Mesendoderm (in vitro differentiated cells): ENCODE data around the gene MATR3.

Experiments
- DNase-seq: peaks from one replicate; pipeline ENCODE4 v3.0.0; 2013
- H2AK5ac ChIP-seq: 2 replicates; pipeline ENCODE4 v1.6.1; 2013; ENCODE audit warnings: low read length, inconsistent platforms
- H2BK120ac ChIP-seq: 2 replicates; pipeline ENCODE4 v1.6.1; 2013; ENCODE audit warnings: low read depth, mild to moderate bottlenecking, low read length, moderate library complexity, mixed read lengths
- H2BK15ac ChIP-seq: replicated peaks from 2 replicates; pipeline ENCODE4 v1.6.1; 2013; ENCODE audit warnings: low read depth, mild to moderate bottlenecking, moderate library complexity
- H2BK5ac ChIP-seq: 2 replicates; pipeline ENCODE4 v1.6.1; 2013; ENCODE audit warnings: low read length, inconsistent platforms
- H3K18ac ChIP-seq: 2 replicates; pipeline ENCODE4 v1.6.1; 2013; ENCODE audit warnings: mild to moderate bottlenecking, low read length, mixed read lengths
- H3K23ac ChIP-seq: one replicate; pipeline ENCODE4 v1.6.1; 2013; ENCODE audit warnings: low read length
- H3K27ac ChIP-seq: 2 replicates; pipeline ENCODE4 v1.5.1; 2013; ENCODE audit warnings: low read depth, mild to moderate bottlenecking, inconsistent platforms, low read length, moderate library complexity
- H3K27me3 ChIP-seq: 2 replicates; pipeline ENCODE4 v1.6.1; 2013; ENCODE audit warnings: low read length, control low read depth, mild to moderate bottlenecking, inconsistent platforms; ENCODE audit not compliant: insufficient read depth, poor library complexity
- H3K36me3 ChIP-seq: 2 replicates; pipeline ENCODE4 v1.6.1; 2013; ENCODE audit warnings: low read length, inconsistent platforms; ENCODE audit not compliant: control insufficient read depth, insufficient read depth
- H3K4ac ChIP-seq: one replicate; pipeline ENCODE4 v1.6.1; 2013; ENCODE audit warnings: low read depth, mild to moderate bottlenecking, low read length, moderate library complexity
- H3K4me1 ChIP-seq: 2 replicates; pipeline ENCODE4 v1.6.1; 2013; ENCODE audit warnings: low read depth, low read length, inconsistent platforms; ENCODE audit not compliant: control insufficient read depth
- H3K4me2 ChIP-seq: 2 replicates; pipeline ENCODE4 v1.6.1; 2013; ENCODE audit warnings: low read length
- H3K4me3 ChIP-seq: 2 replicates; pipeline ENCODE4 v1.5.1; 2013; ENCODE audit warnings: mild to moderate bottlenecking, low read length
- H3K56ac ChIP-seq: one replicate; pipeline ENCODE4 v1.6.1; 2013; ENCODE audit warnings: low read length
- H3K79me1 ChIP-seq: 2 replicates; pipeline ENCODE4 v1.6.1; 2013; ENCODE audit warnings: low read length, inconsistent platforms
- H3K79me2 ChIP-seq: 2 replicates; pipeline ENCODE4 v1.6.1; 2013; ENCODE audit warnings: mild to moderate bottlenecking, low read length; ENCODE audit not compliant: control insufficient read depth, insufficient read depth
- H3K9ac ChIP-seq: 2 replicates; pipeline ENCODE4 v1.6.1; 2013; ENCODE audit warnings: low read length, inconsistent platforms
- H4K5ac ChIP-seq: one replicate; pipeline ENCODE4 v1.6.1; 2013; ENCODE audit warnings: low read length
- H4K8ac ChIP-seq: one replicate; pipeline ENCODE4 v1.6.1; 2013; ENCODE audit warnings: low read depth, mild to moderate bottlenecking, control low read depth, low read length, moderate library complexity
- WGBS: extraction: QIAGEN DNeasy Blood & Tissue Kit; methylation state at CpG from one replicate; pipeline ENCODE4 v1.1.7; 2013; ENCODE audit warnings: low lambda C conversion rate, missing lambda C conversion rate; ENCODE audit not compliant: insufficient coverage; ENCODE audit errors: extremely low coverage; 5-methylcytosine and 5-hydroxymethylcytosine counted together

MATR3 gene

GRCh38 chr5:139368613-139369012 lies 75.1 kb downstream of the MATR3 start:
- H3K27me3 ChIP-seq, result no peaks in the 10 kb centered on the region
- no peaks in the 10 kb centered on the region for H3K4me1 ChIP-seq
- no peak overlapping the region for H3K4me2 ChIP-seq
- H2BK15ac ChIP-seq, result no peak overlapping the region
- H2BK120ac ChIP-seq, result no peak overlapping the region
- H3K23ac ChIP-seq, result no peak overlapping the region
- H3K9ac ChIP-seq, result no peak overlapping the region
- no peak overlapping the region for H4K5ac ChIP-seq
- no peak overlapping the region for H3K27ac ChIP-seq
- no peak overlapping the region for H2BK5ac ChIP-seq
- no peak overlapping the region for H3K4ac ChIP-seq
- no peak overlapping the region for H3K56ac ChIP-seq
- DNase-seq, result peak; percentile 29
- no peak overlapping the region for H4K8ac ChIP-seq
- H3K18ac ChIP-seq, result no peak overlapping the region
- H3K36me3 ChIP-seq, result peaks cover 5% of the 10 kb centered on the region
- no peak overlapping the region for H3K4me3 ChIP-seq
- no peaks in the 10 kb centered on the region for H3K79me2 ChIP-seq
- H3K79me1 ChIP-seq, result no peaks in the 10 kb centered on the region
- H2AK5ac ChIP-seq, result no peak overlapping the region
- no CpG with 5 or more reads among the region's 2 CpGs for WGBS

- Histone ChIP-seq H3K18ac (no peak overlapping the region), H3K36me3 (peaks cover 6% of the 10 kb centered on the region), H3K79me1 (no peaks in the 10 kb centered on the region)
Observed at GRCh38 chr5:139369181-139369580, 75.6 kb downstream of the MATR3 start.

GRCh38 chr5:139371482-139372435 lies 78.2 kb downstream of the MATR3 start:
- Histone ChIP-seq H2BK15ac (no peak overlapping the region), H3K27ac (no peak overlapping the region), H3K36me3 (peaks cover 5% of the 10 kb centered on the region), H4K8ac (no peak overlapping the region), H3K56ac (no peak overlapping the region), H3K27me3 (no peaks in the 10 kb centered on the region), H3K4me1 (no peaks in the 10 kb centered on the region), H2BK120ac (no peak overlapping the region), H3K4ac (no peak overlapping the region), H3K4me3 (no peak overlapping the region), H3K79me1 (no peaks in the 10 kb centered on the region), H2BK5ac (no peak overlapping the region), H4K5ac (no peak overlapping the region), H3K4me2 (no peak overlapping the region), H3K9ac (no peak overlapping the region), H3K18ac (no peak overlapping the region), H3K23ac (no peak overlapping the region), H2AK5ac (no peak overlapping the region), H3K79me2 (no peaks in the 10 kb centered on the region)
- no CpG with 5 or more reads among the region's 7 CpGs for WGBS
- no peak for DNase-seq

More at GRCh38 chr5:139369181-139369580, 75.6 kb downstream of the MATR3 start:
- Histone ChIP-seq H4K8ac (no peak overlapping the region), H3K56ac (no peak overlapping the region), H3K4me1 (no peaks in the 10 kb centered on the region), H3K79me2 (no peaks in the 10 kb centered on the region), H3K23ac (no peak overlapping the region), H3K4me2 (no peak overlapping the region), H3K27me3 (no peaks in the 10 kb centered on the region), H4K5ac (no peak overlapping the region), H2AK5ac (no peak overlapping the region), H2BK120ac (no peak overlapping the region), H3K4ac (no peak overlapping the region), H3K27ac (no peak overlapping the region), H3K9ac (no peak overlapping the region), H2BK5ac (no peak overlapping the region), H3K4me3 (no peak overlapping the region), H2BK15ac (no peak overlapping the region)
- no CpG with 5 or more reads among the region's 1 CpG for WGBS
- DNase-seq, result no peak

- Histone ChIP-seq H2BK5ac (no peak overlapping the region), H3K4me3 (no peak overlapping the region), H3K23ac (no peak overlapping the region), H3K79me1 (no peaks in the 10 kb centered on the region), H4K5ac (no peak overlapping the region), H3K4me1 (no peaks in the 10 kb centered on the region), H3K4ac (no peak overlapping the region), H2BK120ac (no peak overlapping the region), H3K79me2 (no peaks in the 10 kb centered on the region), H4K8ac (no peak overlapping the region), H2AK5ac (no peak overlapping the region), H3K27me3 (no peaks in the 10 kb centered on the region), H3K9ac (no peak overlapping the region), H3K36me3 (peaks cover 5% of the 10 kb centered on the region), H3K27ac (no peak overlapping the region), H2BK15ac (no peak overlapping the region), H3K56ac (no peak overlapping the region), H3K18ac (no peak overlapping the region), H3K4me2 (no peak overlapping the region)
- no CpG with 5 or more reads among the region's 2 CpGs for WGBS
- DNase-seq, result no peak
Observed at GRCh38 chr5:139374909-139375308, 81.4 kb downstream of the MATR3 start.

GRCh38 chr5:139376364-139376763 lies 82.8 kb downstream of the MATR3 start:
- no peak overlapping the region for H4K8ac ChIP-seq

More at GRCh38 chr5:139376364-139376763, 82.8 kb downstream of the MATR3 start:
- no CpG with 5 or more reads among the region's 7 CpGs for WGBS
- no peaks in the 10 kb centered on the region for H3K4me1 ChIP-seq
- H4K5ac ChIP-seq, result no peak overlapping the region
- no peak overlapping the region for H3K4me3 ChIP-seq
- H2BK15ac ChIP-seq, result no peak overlapping the region
- no peak overlapping the region for H3K18ac ChIP-seq
- H2BK5ac ChIP-seq, result no peak overlapping the region
- no peaks in the 10 kb centered on the region for H3K79me1 ChIP-seq
- no peak overlapping the region for H3K56ac ChIP-seq
- peaks cover 5% of the 10 kb centered on the region for H3K36me3 ChIP-seq
- no peak overlapping the region for H2AK5ac ChIP-seq
- H3K4me2 ChIP-seq, result no peak overlapping the region
- H3K27ac ChIP-seq, result no peak overlapping the region
- DNase-seq, result no peak
- H3K27me3 ChIP-seq, result no peaks in the 10 kb centered on the region
- H3K9ac ChIP-seq, result no peak overlapping the region
- H3K23ac ChIP-seq, result no peak overlapping the region
- H3K4ac ChIP-seq, result no peak overlapping the region
- no peaks in the 10 kb centered on the region for H3K79me2 ChIP-seq
- H2BK120ac ChIP-seq, result no peak overlapping the region
